ENCODE data around the gene ZNF212.
"Not testable (repeated sequence)": the region's sequence is repeated elsewhere in the genome, so short reads cannot be mapped to it uniquely, and the experiment has no call there.

DNA sequence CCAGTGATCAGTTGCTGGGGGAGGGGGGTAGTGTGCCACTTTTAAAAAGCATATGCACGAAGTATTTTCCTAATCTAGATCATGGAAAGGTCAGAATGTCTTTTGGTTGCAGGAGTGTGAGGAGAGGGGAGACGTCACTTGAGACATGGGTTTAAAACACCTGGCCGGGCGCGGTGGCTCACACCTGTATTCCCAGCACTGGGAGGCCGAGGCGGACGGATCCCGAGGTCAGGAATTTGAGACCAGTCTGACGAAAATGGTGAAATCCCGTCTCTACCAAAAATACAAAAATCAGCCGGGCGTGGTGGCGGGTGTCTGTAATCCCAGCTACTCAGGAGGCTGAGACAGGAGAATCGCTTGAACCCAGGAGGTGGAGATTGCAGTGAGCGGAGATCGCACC is 13.1 kb upstream of the ZNF212 start:
- not testable (repeated sequence) for TF ChIP-seq POLR2A (IDR thresholded peaks at IDR 0.05)
- TF ChIP-seq, protein P1, sequence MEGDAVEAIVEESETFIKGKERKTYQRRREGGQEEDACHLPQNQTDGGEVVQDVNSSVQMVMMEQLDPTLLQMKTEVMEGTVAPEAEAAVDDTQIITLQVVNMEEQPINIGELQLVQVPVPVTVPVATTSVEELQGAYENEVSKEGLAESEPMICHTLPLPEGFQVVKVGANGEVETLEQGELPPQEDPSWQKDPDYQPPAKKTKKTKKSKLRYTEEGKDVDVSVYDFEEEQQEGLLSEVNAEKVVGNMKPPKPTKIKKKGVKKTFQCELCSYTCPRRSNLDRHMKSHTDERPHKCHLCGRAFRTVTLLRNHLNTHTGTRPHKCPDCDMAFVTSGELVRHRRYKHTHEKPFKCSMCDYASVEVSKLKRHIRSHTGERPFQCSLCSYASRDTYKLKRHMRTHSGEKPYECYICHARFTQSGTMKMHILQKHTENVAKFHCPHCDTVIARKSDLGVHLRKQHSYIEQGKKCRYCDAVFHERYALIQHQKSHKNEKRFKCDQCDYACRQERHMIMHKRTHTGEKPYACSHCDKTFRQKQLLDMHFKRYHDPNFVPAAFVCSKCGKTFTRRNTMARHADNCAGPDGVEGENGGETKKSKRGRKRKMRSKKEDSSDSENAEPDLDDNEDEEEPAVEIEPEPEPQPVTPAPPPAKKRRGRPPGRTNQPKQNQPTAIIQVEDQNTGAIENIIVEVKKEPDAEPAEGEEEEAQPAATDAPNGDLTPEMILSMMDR (IDR thresholded peaks at IDR 0.05): not testable (repeated sequence)

Measured in right lobe of liver (tissue), 4 donors.